Right lobe of liver (tissue), 4 donors: ENCODE measurements around the gene UBE2O.

Source experiments
- POLR2A ChIP-seq: fragments of 450-650 bp; IDR thresholded peaks from one replicate; pipeline ENCODE4 v1.6.1; 2017; ENCODE audit warnings: antibody characterized with exemption, mild to moderate bottlenecking
- TF ChIP-seq, protein P1 (sequence below), 4 donors: fragments of 200-600 bp in 3 of 4; fragments of 450-650 bp in 1 of 4; IDR thresholded peaks; one replicate each; pipeline versions ENCODE4 v1.5.1 to v1.8.0; 2016 to 2022; ENCODE audit warnings: antibody characterized with exemption in 4 of 4, mild to moderate bottlenecking in 2 of 4
- donor health status: DM: no; HTN: no; CAD: no.
- donor health status: DM: no; HTN: no; CAD: no.
- donor health status: DM: no; HTN: yes; CAD: no.

DNA sequence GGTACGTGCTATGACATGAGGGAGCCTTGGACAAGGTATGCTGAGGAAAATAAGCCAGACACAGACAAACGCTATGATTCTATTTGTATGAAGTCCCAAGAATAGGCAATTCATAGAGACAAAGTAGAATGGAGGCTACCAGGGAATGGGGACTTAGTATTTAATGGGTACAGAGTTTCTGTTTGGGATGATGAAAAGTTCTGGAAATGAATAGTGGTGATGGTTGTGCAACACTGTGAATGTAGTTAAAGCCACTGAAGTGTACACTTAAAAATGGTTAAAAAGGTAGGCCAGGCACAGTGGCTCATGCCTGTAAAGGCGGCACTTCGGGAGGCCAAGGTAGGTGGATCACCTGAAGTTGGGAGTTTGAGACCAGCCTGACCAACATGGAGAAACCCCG is 102.5 kb downstream of the UBE2O start:
- TF ChIP-seq, protein P1, sequence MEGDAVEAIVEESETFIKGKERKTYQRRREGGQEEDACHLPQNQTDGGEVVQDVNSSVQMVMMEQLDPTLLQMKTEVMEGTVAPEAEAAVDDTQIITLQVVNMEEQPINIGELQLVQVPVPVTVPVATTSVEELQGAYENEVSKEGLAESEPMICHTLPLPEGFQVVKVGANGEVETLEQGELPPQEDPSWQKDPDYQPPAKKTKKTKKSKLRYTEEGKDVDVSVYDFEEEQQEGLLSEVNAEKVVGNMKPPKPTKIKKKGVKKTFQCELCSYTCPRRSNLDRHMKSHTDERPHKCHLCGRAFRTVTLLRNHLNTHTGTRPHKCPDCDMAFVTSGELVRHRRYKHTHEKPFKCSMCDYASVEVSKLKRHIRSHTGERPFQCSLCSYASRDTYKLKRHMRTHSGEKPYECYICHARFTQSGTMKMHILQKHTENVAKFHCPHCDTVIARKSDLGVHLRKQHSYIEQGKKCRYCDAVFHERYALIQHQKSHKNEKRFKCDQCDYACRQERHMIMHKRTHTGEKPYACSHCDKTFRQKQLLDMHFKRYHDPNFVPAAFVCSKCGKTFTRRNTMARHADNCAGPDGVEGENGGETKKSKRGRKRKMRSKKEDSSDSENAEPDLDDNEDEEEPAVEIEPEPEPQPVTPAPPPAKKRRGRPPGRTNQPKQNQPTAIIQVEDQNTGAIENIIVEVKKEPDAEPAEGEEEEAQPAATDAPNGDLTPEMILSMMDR (IDR thresholded peaks at IDR 0.05): no peak
- no peak for TF ChIP-seq POLR2A
